Liver (tissue), 9 donors: ENCODE data around the gene RGMA. TPM values are rescaled to one million over a fixed set of nuclear protein-coding genes. Genes with fewer than 3 reads are reported as not detected.

Source experiments
- DNase-seq: peaks from one replicate; pipeline ENCODE4 v3.0.0-alpha.2; 2017; ENCODE audit warnings: low spot score
- H3K27ac ChIP-seq, 2 donors: one replicate each; pipeline ENCODE4 v1.7.0; 2013; ENCODE audit warnings: inconsistent platforms in 2 of 2, low read length in 2 of 2, control low read depth in 1 of 2, low read depth in 1 of 2, mild to moderate bottlenecking in 1 of 2
- H3K27me3 ChIP-seq, 4 donors: one replicate each; pipeline versions ENCODE4 v1.6.1 to v1.7.0; 2013; ENCODE audit warnings: low read length in 3 of 4, inconsistent platforms in 1 of 4, mild to moderate bottlenecking in 1 of 4, moderate library complexity in 1 of 4; ENCODE audit not compliant: control insufficient read depth in 4 of 4, insufficient read depth in 4 of 4
- H3K36me3 ChIP-seq, 4 donors: one replicate each; pipeline versions ENCODE4 v1.6.1 to v1.7.0; 2013; ENCODE audit warnings: low read length in 3 of 4, mild to moderate bottlenecking in 3 of 4, low read depth in 1 of 4, moderate library complexity in 1 of 4; ENCODE audit not compliant: control insufficient read depth in 4 of 4, insufficient read depth in 3 of 4
- H3K4me1 ChIP-seq, 4 donors: one replicate each; pipeline versions ENCODE4 v1.6.1 to v1.7.0; 2013; ENCODE audit warnings: low read length in 3 of 4, mild to moderate bottlenecking in 3 of 4, moderate library complexity in 1 of 4; ENCODE audit not compliant: control insufficient read depth in 4 of 4, insufficient read depth in 4 of 4
- H3K4me3 ChIP-seq, 3 donors: one replicate each; pipeline versions ENCODE4 v1.6.1 to v1.7.0; 2013; ENCODE audit warnings: low read length in 3 of 3, control low read depth in 1 of 3, low read depth in 1 of 3, mild to moderate bottlenecking in 1 of 3
- H3K9ac ChIP-seq, 2 donors: one replicate each; pipeline ENCODE4 v1.7.0; 2013; ENCODE audit warnings: low read length in 2 of 2, mild to moderate bottlenecking in 2 of 2, moderate library complexity in 2 of 2, control low read depth in 1 of 2, low read depth in 1 of 2
- H3K9me3 ChIP-seq, 4 donors: one replicate each; pipeline versions ENCODE4 v1.6.1 to v1.7.0; 2013; ENCODE audit warnings: low read length in 3 of 4; ENCODE audit not compliant: control insufficient read depth in 4 of 4
- ATF3 ChIP-seq: IDR thresholded peaks from 2 replicates; pipeline ENCODE4 v1.6.1; 2016; ENCODE audit warnings: antibody characterized with exemption
- EGR1 ChIP-seq, 2 donors: IDR thresholded peaks; 2 replicates each; pipeline ENCODE4 v1.6.1; 2016 to 2018; ENCODE audit warnings: antibody characterized with exemption in 2 of 2, low read depth in 2 of 2
- FOXA1 ChIP-seq: IDR thresholded peaks from 2 replicates; pipeline ENCODE4 v1.6.1; 2016; ENCODE audit warnings: antibody characterized with exemption
- FOXA2 ChIP-seq: IDR thresholded peaks from 2 replicates; pipeline ENCODE4 v1.6.1; 2016; ENCODE audit warnings: antibody characterized with exemption
- GABPA ChIP-seq, 2 donors: IDR thresholded peaks in 1 of 2; conservative IDR thresholded peaks in 1 of 2; 2 replicates each; pipeline ENCODE4 v1.6.1; 2016; ENCODE audit warnings: antibody characterized with exemption in 2 of 2, mild to moderate bottlenecking in 1 of 2, moderate library complexity in 1 of 2
- HNF4A ChIP-seq, 2 donors: conservative IDR thresholded peaks; 2 replicates each; pipeline ENCODE4 v1.6.1; 2016; ENCODE audit warnings: antibody characterized with exemption in 2 of 2, mild to moderate bottlenecking in 2 of 2
- HNF4G ChIP-seq: IDR thresholded peaks from 2 replicates; pipeline ENCODE4 v1.6.1; 2016; ENCODE audit warnings: antibody characterized with exemption
- JUND ChIP-seq, 2 donors: IDR thresholded peaks; 2 replicates each; pipeline ENCODE4 v1.6.1; 2016; ENCODE audit warnings: antibody characterized with exemption in 2 of 2
- NR2F2 ChIP-seq: IDR thresholded peaks from 2 replicates; pipeline ENCODE4 v1.6.1; 2016; ENCODE audit warnings: antibody characterized with exemption
- RAD21 ChIP-seq, 2 donors: IDR thresholded peaks; 2 replicates each; pipeline ENCODE4 v1.6.1; 2016; ENCODE audit warnings: antibody characterized with exemption in 2 of 2, mild to moderate bottlenecking in 2 of 2
- RXRA ChIP-seq, 2 donors: IDR thresholded peaks; 2 replicates each; pipeline ENCODE4 v1.6.1; 2017 to 2018; ENCODE audit warnings: antibody characterized with exemption in 2 of 2, mild to moderate bottlenecking in 1 of 2
- SP1 ChIP-seq: IDR thresholded peaks from 2 replicates; pipeline ENCODE4 v1.6.1; 2018; ENCODE audit warnings: antibody characterized with exemption, mild to moderate bottlenecking
- TAF1 ChIP-seq: conservative IDR thresholded peaks from 2 replicates; pipeline ENCODE4 v1.6.1; 2016; ENCODE audit warnings: antibody characterized with exemption, mild to moderate bottlenecking
- YY1 ChIP-seq: IDR thresholded peaks from 2 replicates; pipeline ENCODE4 v1.6.1; 2016; ENCODE audit warnings: antibody characterized with exemption, mild to moderate bottlenecking
- WGBS: extraction: QIAGEN DNeasy Blood & Tissue Kit; methylation state at CpG from one replicate; pipeline ENCODE4 v1.1.7; 2013; 5-methylcytosine and 5-hydroxymethylcytosine counted together
- polyA plus RNA-seq, 2 donors: library from polyadenylated mRNA; stranded (reverse) in 1 of 2; unstranded in 1 of 2; fragments of 200-250 nt in 1 of 2; fragments of >200 nt in 1 of 2; fragmentation: Nextera tagmentation in 1 of 2; extraction: Ambion mirVana in 1 of 2; gene quantifications; one replicate each; pipeline versions ENCODE4 v1.2.1 to v1.2.3, GENCODE V29; 2013 to 2015
- total RNA-seq, 2 donors: library from RNA; depleted of rRNA; stranded (reverse); fragments of >200 nt; gene quantifications; one replicate each; pipeline ENCODE4 v1.2.3, GENCODE V29; 2014
- TF ChIP-seq, protein P1 (sequence below): IDR thresholded peaks from 2 replicates; pipeline ENCODE4 v1.6.1; 2016; ENCODE audit warnings: antibody characterized with exemption
- TF ChIP-seq, protein P2 (sequence below): fragments of 150-350 bp; IDR thresholded peaks from 2 replicates; pipeline ENCODE4 v1.5.1; 2017; ENCODE audit warnings: improper control_type of control experiment, low read depth, low read length; ENCODE audit not compliant: missing input control
- TF ChIP-seq, protein P3 (sequence below): IDR thresholded peaks from 2 replicates; pipeline ENCODE4 v1.6.1; 2016; ENCODE audit warnings: antibody characterized with exemption
- donor health status: healthy.
- donor health status: healthy.
- donor health status: healthy.
- donor health status: healthy.
- donor health status: healthy.

The RGMA gene
- total and polyA plus RNA-seq, 4 donors: 0.15 to 0.33 (median 0.18) TPM; not detected in 1

GRCh38 chr15:93091465-93091864 is 2.5 kb upstream of the RGMA start:
- H3K4me3 ChIP-seq: no peak overlapping the region
- H3K27me3 ChIP-seq: peaks cover 0 to 18% (median 13%) of the 10 kb centered on the region in 4 donors
- H3K4me1 ChIP-seq: peaks cover 0 to 13% (median 8%) of the 10 kb centered on the region in 4 donors
- TF ChIP-seq GABPA (IDR thresholded peaks at IDR 0.05 in 1 of 2, conservative IDR thresholded peaks at IDR 0.05 in 1 of 2): no peak
- TF ChIP-seq EGR1 (IDR thresholded peaks at IDR 0.05; ENCODE audit: low read depth in 2 of 2): no peak
- no peak for TF ChIP-seq HNF4G
- no peak for TF ChIP-seq NR2F2
- no peak for TF ChIP-seq FOXA1
- TF ChIP-seq, protein P1, sequence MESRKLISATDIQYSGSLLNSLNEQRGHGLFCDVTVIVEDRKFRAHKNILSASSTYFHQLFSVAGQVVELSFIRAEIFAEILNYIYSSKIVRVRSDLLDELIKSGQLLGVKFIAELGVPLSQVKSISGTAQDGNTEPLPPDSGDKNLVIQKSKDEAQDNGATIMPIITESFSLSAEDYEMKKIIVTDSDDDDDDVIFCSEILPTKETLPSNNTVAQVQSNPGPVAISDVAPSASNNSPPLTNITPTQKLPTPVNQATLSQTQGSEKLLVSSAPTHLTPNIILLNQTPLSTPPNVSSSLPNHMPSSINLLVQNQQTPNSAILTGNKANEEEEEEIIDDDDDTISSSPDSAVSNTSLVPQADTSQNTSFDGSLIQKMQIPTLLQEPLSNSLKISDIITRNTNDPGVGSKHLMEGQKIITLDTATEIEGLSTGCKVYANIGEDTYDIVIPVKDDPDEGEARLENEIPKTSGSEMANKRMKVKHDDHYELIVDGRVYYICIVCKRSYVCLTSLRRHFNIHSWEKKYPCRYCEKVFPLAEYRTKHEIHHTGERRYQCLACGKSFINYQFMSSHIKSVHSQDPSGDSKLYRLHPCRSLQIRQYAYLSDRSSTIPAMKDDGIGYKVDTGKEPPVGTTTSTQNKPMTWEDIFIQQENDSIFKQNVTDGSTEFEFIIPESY: no peak
- no peak for TF ChIP-seq TAF1
- no peak for TF ChIP-seq HNF4A (conservative IDR thresholded peaks at IDR 0.05)
- TF ChIP-seq, protein P2, sequence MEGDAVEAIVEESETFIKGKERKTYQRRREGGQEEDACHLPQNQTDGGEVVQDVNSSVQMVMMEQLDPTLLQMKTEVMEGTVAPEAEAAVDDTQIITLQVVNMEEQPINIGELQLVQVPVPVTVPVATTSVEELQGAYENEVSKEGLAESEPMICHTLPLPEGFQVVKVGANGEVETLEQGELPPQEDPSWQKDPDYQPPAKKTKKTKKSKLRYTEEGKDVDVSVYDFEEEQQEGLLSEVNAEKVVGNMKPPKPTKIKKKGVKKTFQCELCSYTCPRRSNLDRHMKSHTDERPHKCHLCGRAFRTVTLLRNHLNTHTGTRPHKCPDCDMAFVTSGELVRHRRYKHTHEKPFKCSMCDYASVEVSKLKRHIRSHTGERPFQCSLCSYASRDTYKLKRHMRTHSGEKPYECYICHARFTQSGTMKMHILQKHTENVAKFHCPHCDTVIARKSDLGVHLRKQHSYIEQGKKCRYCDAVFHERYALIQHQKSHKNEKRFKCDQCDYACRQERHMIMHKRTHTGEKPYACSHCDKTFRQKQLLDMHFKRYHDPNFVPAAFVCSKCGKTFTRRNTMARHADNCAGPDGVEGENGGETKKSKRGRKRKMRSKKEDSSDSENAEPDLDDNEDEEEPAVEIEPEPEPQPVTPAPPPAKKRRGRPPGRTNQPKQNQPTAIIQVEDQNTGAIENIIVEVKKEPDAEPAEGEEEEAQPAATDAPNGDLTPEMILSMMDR: no peak
- TF ChIP-seq FOXA2: no peak
- TF ChIP-seq JUND (IDR thresholded peaks at IDR 0.05): no peak
- no peak for TF ChIP-seq SP1
- TF ChIP-seq ATF3: no peak
- TF ChIP-seq, protein P3, sequence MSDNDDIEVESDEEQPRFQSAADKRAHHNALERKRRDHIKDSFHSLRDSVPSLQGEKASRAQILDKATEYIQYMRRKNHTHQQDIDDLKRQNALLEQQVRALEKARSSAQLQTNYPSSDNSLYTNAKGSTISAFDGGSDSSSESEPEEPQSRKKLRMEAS: no peak
- TF ChIP-seq RXRA (IDR thresholded peaks at IDR 0.05): no peak
- no peak for TF ChIP-seq YY1
- TF ChIP-seq RAD21 (IDR thresholded peaks at IDR 0.05): no peak
- no peak overlapping the region for H3K27ac ChIP-seq
- peaks cover 0 to 2% (median 0%) of the 10 kb centered on the region in 4 donors for H3K9me3 ChIP-seq
- H3K36me3 ChIP-seq: no peaks in the 10 kb centered on the region
- H3K9ac ChIP-seq: no peak overlapping the region
- DNase-seq: no peak
- WGBS: 56% methylated on average over 11 of the region's 11 CpGs

- H3K4me3 ChIP-seq: no peak overlapping the region
- peaks cover 3 to 25% (median 15%) of the 10 kb centered on the region in 4 donors for H3K27me3 ChIP-seq
- TF ChIP-seq NR2F2 (peak; percentile 54), HNF4G (no peak)
- no peak overlapping the region for H3K27ac ChIP-seq
- no peak overlapping the region for H3K9ac ChIP-seq
- DNase-seq: no peak
- H3K36me3 ChIP-seq: no peaks in the 10 kb centered on the region
- H3K9me3 ChIP-seq: peaks cover 0 to 2% (median 0%) of the 10 kb centered on the region in 4 donors
- peaks cover 0 to 13% (median 8%) of the 10 kb centered on the region in 4 donors for H3K4me1 ChIP-seq
- WGBS: 9% methylated on average over 29 of the region's 29 CpGs
These were observed 805 bp upstream of the RGMA start for GRCh38 chr15:93089727-93090305.
